K562 (cell line): ENCODE measurements around the gene MAP3K7. TPM values are rescaled to one million over a fixed set of nuclear protein-coding genes. Genes with fewer than 3 reads are reported as not detected.

Experiments
- CBX1 ChIP-seq: sonication (generic); IDR thresholded peaks from 2 replicates; pipeline ENCODE4 v1.6.1; 2016; ENCODE audit warnings: antibody characterized with exemption, low read depth, mild to moderate bottlenecking
- CCAR2 ChIP-seq: fragments of 200-400 bp; formaldehyde crosslinking; IDR thresholded peaks from 2 replicates; pipeline ENCODE4 v1.6.1; 2017; ENCODE audit warnings: mild to moderate bottlenecking, low read depth, low read length
- COPS2 ChIP-seq: fragments of 450-650 bp; conservative IDR thresholded peaks from 2 replicates; pipeline ENCODE4 v1.6.1; 2016; ENCODE audit warnings: mild to moderate bottlenecking, moderate library complexity
- CTBP1 ChIP-seq: fragments of 450-650 bp; IDR thresholded peaks from 2 replicates; pipeline ENCODE4 v1.6.1; 2016; ENCODE audit warnings: borderline replicate concordance
- E2F5 ChIP-seq: sonication (generic); formaldehyde crosslinking; IDR thresholded peaks from 2 replicates; pipeline ENCODE4 v1.8.0; 2022; ENCODE audit warnings: mild to moderate bottlenecking, missing genetic modification reagents
- MIER1 ChIP-seq: fragments of 450-650 bp; IDR thresholded peaks from 2 replicates; pipeline ENCODE4 v1.6.1; 2016; ENCODE audit warnings: antibody characterized with exemption, mild to moderate bottlenecking, low read depth
- NFE2L1 ChIP-seq: fragments of 450-650 bp; IDR thresholded peaks from 2 replicates; pipeline ENCODE4 v1.6.1; 2016; ENCODE audit warnings: missing genetic modification characterization, low read depth, mild to moderate bottlenecking, missing compliant biosample characterization, moderate library complexity, borderline replicate concordance
- NFIX ChIP-seq: fragments of 250-450 bp; sonication (Bioruptor Pico); IDR thresholded peaks from 2 replicates; pipeline ENCODE4 v1.4.0; 2020; ENCODE audit warnings: low read depth, mild to moderate bottlenecking, moderate library complexity
- POLR2G ChIP-seq: fragments of 200-400 bp; formaldehyde crosslinking; IDR thresholded peaks from 2 replicates; pipeline ENCODE4 v1.6.1; 2017; ENCODE audit warnings: low read depth, mild to moderate bottlenecking, antibody characterized with exemption, low read length, moderate library complexity
- RUNX1 ChIP-seq: sonication (generic); IDR thresholded peaks from 2 replicates; pipeline ENCODE4 v1.6.1; 2016; ENCODE audit warnings: antibody characterized with exemption, low read depth
- STAG1 ChIP-seq: sonication (generic); formaldehyde crosslinking; IDR thresholded peaks from 2 replicates; pipeline ENCODE4 v1.5.0; 2020; ENCODE audit warnings: missing genetic modification reagents, borderline replicate concordance
- THRAP3 ChIP-seq: fragments of 450-650 bp; IDR thresholded peaks from 2 replicates; pipeline ENCODE4 v1.6.1; 2016; ENCODE audit warnings: mild to moderate bottlenecking, inconsistent platforms, borderline replicate concordance
- ZBTB7A ChIP-seq: IDR thresholded peaks from 2 replicates; pipeline ENCODE4 v1.6.1; 2011; ENCODE audit warnings: low read depth, mild to moderate bottlenecking, low read length, moderate library complexity, borderline replicate concordance; ENCODE audit not compliant: control insufficient read depth
- ZNF609 ChIP-seq: sonication (generic); formaldehyde crosslinking; IDR thresholded peaks from 2 replicates; pipeline ENCODE4 v1.8.1; 2023; ENCODE audit warnings: missing genetic modification reagents, mild to moderate bottlenecking, borderline replicate concordance
- ZNF668 ChIP-seq: fragments of 250-450 bp; sonication (Bioruptor Pico); IDR thresholded peaks from 2 replicates; pipeline ENCODE4 v1.8.0; 2022; ENCODE audit warnings: mild to moderate bottlenecking, inconsistent platforms
- ZNF76 ChIP-seq: fragments of 250-450 bp; sonication (Bioruptor Pico); IDR thresholded peaks from 2 replicates; pipeline ENCODE4 v1.4.0; 2020; ENCODE audit warnings: mild to moderate bottlenecking, moderate library complexity, borderline replicate concordance
- ZNF778 ChIP-seq: fragments of 450-650 bp; formaldehyde crosslinking; IDR thresholded peaks from 2 replicates; pipeline ENCODE4 v1.4.0; 2020; ENCODE audit warnings: mild to moderate bottlenecking, moderate library complexity
- polyA plus RNA-seq, 8 experiments: library from polyadenylated mRNA; depleted of rRNA in 4 of 8; stranded (reverse) in 5 of 8; unstranded in 3 of 8; fragments of >200 nt; fragmentation: Nextera tagmentation in 2 of 8; fragmentation: Illumina TruSeq in 1 of 8; extraction: Ambion mirVana in 2 of 8; extraction: Trizol in 1 of 8; gene quantifications; 2 replicates each; pipeline versions ENCODE4 v1.2.1 to v1.2.3, GENCODE V29; 2011 to 2014; ENCODE audit warnings: inconsistent platforms in 1 of 8, missing spikeins in 1 of 8
- total RNA-seq, 7 experiments: library from RNA; depleted of rRNA in 6 of 7; stranded (reverse); fragments of >200 nt in 6 of 7; fragmentation: Illumina TruSeq in 2 of 7; extraction: Trizol in 2 of 7; gene quantifications; 2 replicates each; pipeline versions ENCODE4 v1.2.1 to v1.2.3, GENCODE V29; 2011 to 2021; ENCODE audit warnings: low replicate concordance in 1 of 7
- TF ChIP-seq, protein P1 (sequence below): fragments of 450-650 bp; formaldehyde crosslinking; IDR thresholded peaks from 2 replicates; pipeline ENCODE4 v1.4.0; 2020; ENCODE audit warnings: mild to moderate bottlenecking, moderate library complexity
- TF ChIP-seq, protein P2 (sequence below), 3 experiments: IDR thresholded peaks in 2 of 3; conservative IDR thresholded peaks in 1 of 3; 2 replicates each; pipeline ENCODE4 v1.5.1; 2011 to 2012; ENCODE audit warnings: low read length in 3 of 3, mild to moderate bottlenecking in 3 of 3, control low read depth in 2 of 3, improper control_type of control experiment in 1 of 3, inconsistent platforms in 1 of 3, low read depth in 1 of 3, mixed read lengths in 1 of 3, moderate library complexity in 1 of 3; ENCODE audit not compliant: insufficient read depth in 2 of 3

MAP3K7 gene
- total and polyA plus RNA-seq, 9 of the 15 experiments (the other 6 are each of a cell fraction or from before 2014, with no cell fraction given) = 13.4 to 60.9 (median 34.8) TPM

GRCh38 chr6:90466154-90466940 lies 120.5 kb downstream of the MAP3K7 start (continued):
- TF ChIP-seq, protein P1, sequence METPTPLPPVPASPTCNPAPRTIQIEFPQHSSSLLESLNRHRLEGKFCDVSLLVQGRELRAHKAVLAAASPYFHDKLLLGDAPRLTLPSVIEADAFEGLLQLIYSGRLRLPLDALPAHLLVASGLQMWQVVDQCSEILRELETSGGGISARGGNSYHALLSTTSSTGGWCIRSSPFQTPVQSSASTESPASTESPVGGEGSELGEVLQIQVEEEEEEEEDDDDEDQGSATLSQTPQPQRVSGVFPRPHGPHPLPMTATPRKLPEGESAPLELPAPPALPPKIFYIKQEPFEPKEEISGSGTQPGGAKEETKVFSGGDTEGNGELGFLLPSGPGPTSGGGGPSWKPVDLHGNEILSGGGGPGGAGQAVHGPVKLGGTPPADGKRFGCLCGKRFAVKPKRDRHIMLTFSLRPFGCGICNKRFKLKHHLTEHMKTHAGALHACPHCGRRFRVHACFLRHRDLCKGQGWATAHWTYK (CRISPR knock-in tag) = no peak
- TF ChIP-seq CCAR2 (no peak), ZNF609 (CRISPR knock-in tag) (no peak), RUNX1 (no peak), ZNF778 (CRISPR knock-in tag) (no peak), MIER1 (0 out of 2 replicates have a peak, but pooled peaks have one; percentile 19), ZNF668 (CRISPR knock-in tag) (no peak), ZBTB7A (no peak), NFIX (CRISPR knock-in tag) (no peak), THRAP3 (no peak), CTBP1 (no peak), COPS2 (no peak), CBX1 (no peak), STAG1 (CRISPR knock-in tag) (no peak), NFE2L1 (no peak), POLR2G (no peak), E2F5 (CRISPR knock-in tag) (no peak), ZNF76 (CRISPR knock-in tag) (no peak)
- TF ChIP-seq, protein P2, sequence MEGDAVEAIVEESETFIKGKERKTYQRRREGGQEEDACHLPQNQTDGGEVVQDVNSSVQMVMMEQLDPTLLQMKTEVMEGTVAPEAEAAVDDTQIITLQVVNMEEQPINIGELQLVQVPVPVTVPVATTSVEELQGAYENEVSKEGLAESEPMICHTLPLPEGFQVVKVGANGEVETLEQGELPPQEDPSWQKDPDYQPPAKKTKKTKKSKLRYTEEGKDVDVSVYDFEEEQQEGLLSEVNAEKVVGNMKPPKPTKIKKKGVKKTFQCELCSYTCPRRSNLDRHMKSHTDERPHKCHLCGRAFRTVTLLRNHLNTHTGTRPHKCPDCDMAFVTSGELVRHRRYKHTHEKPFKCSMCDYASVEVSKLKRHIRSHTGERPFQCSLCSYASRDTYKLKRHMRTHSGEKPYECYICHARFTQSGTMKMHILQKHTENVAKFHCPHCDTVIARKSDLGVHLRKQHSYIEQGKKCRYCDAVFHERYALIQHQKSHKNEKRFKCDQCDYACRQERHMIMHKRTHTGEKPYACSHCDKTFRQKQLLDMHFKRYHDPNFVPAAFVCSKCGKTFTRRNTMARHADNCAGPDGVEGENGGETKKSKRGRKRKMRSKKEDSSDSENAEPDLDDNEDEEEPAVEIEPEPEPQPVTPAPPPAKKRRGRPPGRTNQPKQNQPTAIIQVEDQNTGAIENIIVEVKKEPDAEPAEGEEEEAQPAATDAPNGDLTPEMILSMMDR (IDR thresholded peaks at IDR 0.05 in 2 of 3, conservative IDR thresholded peaks at IDR 0.05 in 1 of 3; ENCODE audit: insufficient read depth in 2 of 3, low read depth in 1 of 3, low read length in 3 of 3) = no peak
